HepG2 (cell line): ENCODE results near the gene ACAT2. TPM values are rescaled to one million over a fixed set of nuclear protein-coding genes. Genes with fewer than 3 reads are reported as not detected.

Experiments
- AFF4 ChIP-seq: sonication (generic); formaldehyde crosslinking; IDR thresholded peaks from 2 replicates; pipeline ENCODE4 v1.4.0; 2020; ENCODE audit warnings: missing genetic modification reagents
- CAMTA2 ChIP-seq: sonication (generic); formaldehyde crosslinking; IDR thresholded peaks from 2 replicates; pipeline ENCODE4 v1.4.0; 2020; ENCODE audit warnings: mild to moderate bottlenecking, missing genetic modification reagents, borderline replicate concordance
- GFI1 ChIP-seq: sonication (generic); formaldehyde crosslinking; IDR thresholded peaks from 2 replicates; pipeline ENCODE4 v1.5.0; 2020; ENCODE audit warnings: missing genetic modification reagents, mild to moderate bottlenecking, borderline replicate concordance
- HOXA5 ChIP-seq: sonication (generic); formaldehyde crosslinking; IDR thresholded peaks from 2 replicates; pipeline ENCODE4 v1.4.0; 2020; ENCODE audit warnings: missing genetic modification reagents
- KAT7 ChIP-seq: IDR thresholded peaks from 2 replicates; pipeline ENCODE4 v1.6.1; 2018; ENCODE audit warnings: borderline replicate concordance, missing compliant biosample characterization
- MIER2 ChIP-seq: IDR thresholded peaks from 2 replicates; pipeline ENCODE4 v1.6.1; 2016; ENCODE audit warnings: missing biosample characterization, missing genetic modification reagents
- MIXL1 ChIP-seq: IDR thresholded peaks from 2 replicates; pipeline ENCODE4 v1.6.1; 2016
- MLXIP ChIP-seq: sonication (generic); formaldehyde crosslinking; IDR thresholded peaks from 2 replicates; pipeline ENCODE4 v1.9.0; 2021; ENCODE audit warnings: missing genetic modification reagents, borderline replicate concordance
- NR0B2 ChIP-seq: sonication (generic); formaldehyde crosslinking; IDR thresholded peaks from 2 replicates; pipeline ENCODE4 v1.4.0; 2020; ENCODE audit warnings: mild to moderate bottlenecking, missing genetic modification reagents
- NR2F6 ChIP-seq, 2 experiments: IDR thresholded peaks; 2 replicates each; pipeline ENCODE4 v1.6.1; 2016; ENCODE audit warnings: antibody characterized with exemption in 1 of 2, mild to moderate bottlenecking in 1 of 2
- RBFOX2 ChIP-seq: fragments of 200-400 bp; formaldehyde crosslinking; IDR thresholded peaks from 2 replicates; pipeline ENCODE4 v1.6.1; 2017; ENCODE audit warnings: low read depth, mild to moderate bottlenecking, low read length
- STAT6 ChIP-seq: sonication (generic); formaldehyde crosslinking; IDR thresholded peaks from 2 replicates; pipeline ENCODE4 v1.4.0; 2020; ENCODE audit warnings: missing genetic modification reagents, mild to moderate bottlenecking, borderline replicate concordance
- TFAP4 ChIP-seq: sonication (generic); IDR thresholded peaks from 2 replicates; pipeline ENCODE4 v1.6.1; 2016; ENCODE audit warnings: low read depth, borderline replicate concordance
- TMF1 ChIP-seq: sonication (generic); formaldehyde crosslinking; IDR thresholded peaks from 2 replicates; pipeline ENCODE4 v1.8.1; 2022; ENCODE audit warnings: low read depth, missing genetic modification reagents
- ZBTB20 ChIP-seq: sonication (generic); formaldehyde crosslinking; IDR thresholded peaks from 2 replicates; pipeline ENCODE4 v1.8.1; 2023; ENCODE audit warnings: missing genetic modification reagents, low read depth, mild to moderate bottlenecking, borderline replicate concordance
- ZKSCAN5 ChIP-seq: sonication (generic); formaldehyde crosslinking; IDR thresholded peaks from 2 replicates; pipeline ENCODE4 v1.5.1; 2020; ENCODE audit warnings: mild to moderate bottlenecking, missing genetic modification reagents
- ZNF549 ChIP-seq: sonication (generic); formaldehyde crosslinking; IDR thresholded peaks from 2 replicates; pipeline ENCODE4 v1.5.0; 2020; ENCODE audit warnings: missing genetic modification reagents
- ZNF616 ChIP-seq: sonication (generic); formaldehyde crosslinking; IDR thresholded peaks from 2 replicates; pipeline ENCODE4 v1.5.0; 2020; ENCODE audit warnings: low read depth, mild to moderate bottlenecking, missing genetic modification reagents
- ZNF75D ChIP-seq: sonication (generic); formaldehyde crosslinking; IDR thresholded peaks from 2 replicates; pipeline ENCODE4 v1.8.1; 2023; ENCODE audit warnings: missing genetic modification reagents, mild to moderate bottlenecking, borderline replicate concordance
- ZSCAN9 ChIP-seq: IDR thresholded peaks from 2 replicates; pipeline ENCODE4 v1.6.1; 2016; ENCODE audit warnings: borderline replicate concordance
- polyA plus RNA-seq, 8 experiments: library from polyadenylated mRNA; depleted of rRNA in 3 of 8; stranded (reverse) in 7 of 8; unstranded in 1 of 8; fragments of >200 nt; fragmentation: Illumina TruSeq in 4 of 8; extraction: Trizol in 4 of 8; gene quantifications; 2 replicates each; pipeline versions ENCODE4 v1.2.1 to v1.2.3, GENCODE V29; 2011 to 2016; ENCODE audit warnings: low read depth in 4 of 8, missing spikeins in 1 of 8, mixed read lengths in 1 of 8; ENCODE audit not compliant: insufficient read depth in 1 of 8
- total RNA-seq, 5 experiments: library from RNA; depleted of rRNA; stranded (reverse); fragments of >200 nt; fragmentation: Illumina TruSeq; extraction: Trizol; gene quantifications; 2 replicates each; pipeline ENCODE4 v1.2.3, GENCODE V29; 2016; ENCODE audit warnings: low read depth in 1 of 5

Gene ACAT2
- total and polyA plus RNA-seq, 2 of the 13 experiments (the other 11 are each of a cell fraction or from before 2014, with no cell fraction given): 121 to 534 TPM

GRCh38 chr6:159778542-159779103, 16.8 kb downstream of the ACAT2 start (continued):
- no peak for TF ChIP-seq AFF4
- TF ChIP-seq MIER2 (CRISPR knock-in tag): no peak
- no peak for TF ChIP-seq ZNF549 (CRISPR knock-in tag)
- no peak for TF ChIP-seq HOXA5
- TF ChIP-seq KAT7 (CRISPR knock-in tag): no peak
- TF ChIP-seq RBFOX2: peak; percentile 68; the same call in 1 of the 2 replicates
- no peak for TF ChIP-seq ZNF75D (CRISPR knock-in tag)
- TF ChIP-seq NR0B2 (CRISPR knock-in tag): no peak
- no peak for TF ChIP-seq NR2F6 (IDR thresholded peaks at IDR 0.05)
- no peak for TF ChIP-seq NR2F6 (CRISPR knock-in tag; IDR thresholded peaks at IDR 0.05)
- no peak for TF ChIP-seq MLXIP
- no peak for TF ChIP-seq MIXL1 (CRISPR knock-in tag)
- no peak for TF ChIP-seq ZKSCAN5 (CRISPR knock-in tag)
- TF ChIP-seq TFAP4: no peak
- no peak for TF ChIP-seq ZBTB20 (CRISPR knock-in tag)
- TF ChIP-seq TMF1 (CRISPR knock-in tag): no peak
- TF ChIP-seq CAMTA2 (CRISPR knock-in tag): no peak
- TF ChIP-seq STAT6 (CRISPR knock-in tag): no peak
- TF ChIP-seq ZSCAN9: no peak
- no peak for TF ChIP-seq ZNF616 (CRISPR knock-in tag)
- no peak for TF ChIP-seq GFI1 (CRISPR knock-in tag)
